C4-2B (cell line): ENCODE results near the gene SLC2A3.
"Not testable (repeated sequence)": the region's sequence is repeated elsewhere in the genome, so short reads cannot be mapped to it uniquely, and the experiment has no call there.

Source experiments
- H3K27ac ChIP-seq: fragments of 450-650 bp; 2 replicates; pipeline ENCODE4 v1.5.1; 2017
- ZFX ChIP-seq: fragments of 450-650 bp; IDR thresholded peaks from 2 replicates; pipeline ENCODE4 v1.6.1; 2017
- TF ChIP-seq, protein P1 (sequence below): fragments of 450-650 bp; conservative IDR thresholded peaks from 2 replicates; pipeline ENCODE4 v1.5.1; 2017; ENCODE audit warnings: mild to moderate bottlenecking

The SLC2A3 gene

DNA sequence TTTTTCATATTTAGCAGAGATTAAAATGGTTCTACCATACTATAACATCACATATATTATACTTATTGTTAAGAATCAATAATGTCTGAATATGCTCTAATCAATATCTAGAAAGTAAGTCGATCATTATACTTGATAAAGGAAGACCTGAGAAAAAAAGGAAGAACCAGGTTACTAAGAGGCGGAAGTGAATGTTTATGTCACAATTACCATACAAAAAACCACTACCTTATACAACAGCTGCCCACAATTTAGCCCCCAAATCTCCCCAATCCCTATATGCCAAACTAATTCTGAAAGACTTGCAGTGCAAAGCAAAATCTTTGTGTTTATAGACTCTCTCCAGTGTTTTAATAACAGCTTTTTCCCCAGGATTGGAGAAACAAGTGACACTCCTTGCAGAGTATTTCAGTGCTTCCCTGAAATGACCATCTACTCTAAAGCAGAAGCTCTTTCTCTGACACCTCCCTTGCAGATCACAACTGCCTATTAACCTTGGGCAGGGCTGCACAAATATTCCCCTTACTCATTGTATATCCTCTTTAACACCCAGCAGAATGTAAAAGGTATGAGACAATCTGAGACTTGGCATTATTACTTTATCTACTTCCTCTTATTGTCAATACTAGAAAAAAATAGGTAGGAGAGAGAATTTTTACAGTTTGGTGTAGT is 12.7 kb upstream of the SLC2A3 start:
- no peak for TF ChIP-seq ZFX
- TF ChIP-seq, protein P1, sequence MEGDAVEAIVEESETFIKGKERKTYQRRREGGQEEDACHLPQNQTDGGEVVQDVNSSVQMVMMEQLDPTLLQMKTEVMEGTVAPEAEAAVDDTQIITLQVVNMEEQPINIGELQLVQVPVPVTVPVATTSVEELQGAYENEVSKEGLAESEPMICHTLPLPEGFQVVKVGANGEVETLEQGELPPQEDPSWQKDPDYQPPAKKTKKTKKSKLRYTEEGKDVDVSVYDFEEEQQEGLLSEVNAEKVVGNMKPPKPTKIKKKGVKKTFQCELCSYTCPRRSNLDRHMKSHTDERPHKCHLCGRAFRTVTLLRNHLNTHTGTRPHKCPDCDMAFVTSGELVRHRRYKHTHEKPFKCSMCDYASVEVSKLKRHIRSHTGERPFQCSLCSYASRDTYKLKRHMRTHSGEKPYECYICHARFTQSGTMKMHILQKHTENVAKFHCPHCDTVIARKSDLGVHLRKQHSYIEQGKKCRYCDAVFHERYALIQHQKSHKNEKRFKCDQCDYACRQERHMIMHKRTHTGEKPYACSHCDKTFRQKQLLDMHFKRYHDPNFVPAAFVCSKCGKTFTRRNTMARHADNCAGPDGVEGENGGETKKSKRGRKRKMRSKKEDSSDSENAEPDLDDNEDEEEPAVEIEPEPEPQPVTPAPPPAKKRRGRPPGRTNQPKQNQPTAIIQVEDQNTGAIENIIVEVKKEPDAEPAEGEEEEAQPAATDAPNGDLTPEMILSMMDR, result no peak
- no peak overlapping the region for H3K27ac ChIP-seq

DNA sequence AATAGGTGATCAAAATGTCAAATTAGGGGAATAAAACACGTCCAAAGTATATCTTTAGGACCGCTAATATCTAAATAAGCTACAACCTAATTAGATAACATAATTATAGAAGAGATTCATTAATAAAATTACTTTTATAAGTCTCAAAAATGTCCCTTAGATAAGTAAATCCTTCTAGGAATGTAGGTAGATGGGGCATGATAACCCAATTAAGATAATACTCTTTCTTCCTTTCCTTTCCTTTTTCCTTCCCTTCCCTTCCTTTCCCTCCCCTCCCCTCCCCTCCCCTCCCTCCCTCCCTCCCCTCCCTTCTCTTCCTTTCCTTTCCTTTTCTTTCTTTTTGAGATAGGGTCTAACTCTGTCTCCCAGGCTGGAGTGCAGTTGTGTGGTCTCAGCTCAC is 11.0 kb upstream of the SLC2A3 start:
- TF ChIP-seq, protein P1, result no peak
- TF ChIP-seq ZFX, result no peak
- no peak overlapping the region for H3K27ac ChIP-seq

DNA sequence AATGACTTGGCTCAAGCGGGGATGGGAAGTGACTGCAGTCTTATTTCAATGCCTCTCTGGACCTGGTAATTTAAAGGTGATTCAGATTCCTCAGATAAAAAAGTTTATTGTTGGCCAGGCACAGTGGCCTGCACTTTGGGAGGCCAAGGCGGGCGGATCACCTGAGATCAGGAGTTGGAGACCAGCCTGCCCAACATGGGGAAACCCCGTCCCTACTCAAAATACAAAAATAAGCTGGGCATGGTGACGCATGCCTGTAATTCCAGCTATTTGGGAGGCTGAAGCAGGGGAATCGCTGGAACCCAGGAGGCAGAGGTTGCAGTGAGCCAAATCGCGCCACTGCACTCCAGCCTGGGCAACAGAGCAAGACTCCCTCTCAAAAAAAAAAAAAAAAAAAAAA is 8.8 kb upstream of the SLC2A3 start:
- not testable (repeated sequence) for H3K27ac ChIP-seq

DNA sequence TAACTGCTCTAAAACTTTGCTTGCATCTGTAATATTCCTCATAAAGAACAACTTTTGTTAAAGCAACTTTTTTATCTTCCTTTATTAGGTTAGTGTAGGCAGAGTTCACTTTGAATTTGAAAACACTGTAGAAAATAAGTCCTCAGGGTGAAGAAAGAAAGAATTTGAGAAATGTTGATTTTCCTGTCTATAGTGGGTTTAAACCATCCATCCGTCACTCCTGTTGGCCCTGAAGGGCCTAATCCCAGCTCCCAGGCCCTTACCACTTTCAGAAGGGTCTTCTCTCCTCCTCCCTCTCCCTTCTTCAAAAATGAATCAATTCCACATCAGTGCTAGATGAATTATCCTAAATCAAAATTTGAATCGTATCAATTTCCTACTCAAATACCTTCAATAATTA is 4.9 kb upstream of the SLC2A3 start:
- TF ChIP-seq ZFX, result no peak
- TF ChIP-seq, protein P1, result no peak
- H3K27ac ChIP-seq, result no peak overlapping the region

DNA sequence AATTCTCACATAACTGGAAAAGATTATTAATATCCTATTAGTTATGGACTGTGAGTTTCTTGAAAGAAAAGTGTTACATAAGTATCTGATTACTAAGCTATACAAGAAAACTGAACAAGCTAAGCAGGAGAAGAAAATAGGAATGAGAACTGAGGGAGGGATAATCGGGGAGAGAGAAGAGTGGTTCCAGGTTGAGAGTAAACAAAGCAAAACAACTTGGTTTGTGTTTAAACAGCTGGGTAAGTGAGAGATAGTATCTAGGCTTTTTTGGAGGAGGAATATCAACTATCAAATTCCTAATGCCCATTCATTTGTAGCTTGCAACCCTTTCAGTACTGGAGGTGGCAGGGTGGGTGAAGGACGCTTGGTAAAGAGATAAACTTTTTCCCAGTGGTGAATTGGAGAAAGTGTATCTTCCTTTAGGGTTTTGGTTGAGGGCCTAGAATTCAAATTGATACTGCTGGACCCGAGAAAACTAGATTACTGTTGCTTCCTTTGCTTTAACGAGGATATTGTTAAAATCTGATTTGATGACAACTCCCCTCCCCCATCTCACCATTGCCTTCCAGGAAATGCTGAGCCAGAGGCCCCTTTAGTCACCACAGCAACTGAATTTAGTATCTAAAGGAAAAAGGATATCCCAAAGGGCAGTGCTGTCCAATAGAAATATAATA is 2.0 kb upstream of the SLC2A3 start:
- H3K27ac ChIP-seq, result peak overlapping the region; percentile 64
- TF ChIP-seq ZFX, result no peak

DNA sequence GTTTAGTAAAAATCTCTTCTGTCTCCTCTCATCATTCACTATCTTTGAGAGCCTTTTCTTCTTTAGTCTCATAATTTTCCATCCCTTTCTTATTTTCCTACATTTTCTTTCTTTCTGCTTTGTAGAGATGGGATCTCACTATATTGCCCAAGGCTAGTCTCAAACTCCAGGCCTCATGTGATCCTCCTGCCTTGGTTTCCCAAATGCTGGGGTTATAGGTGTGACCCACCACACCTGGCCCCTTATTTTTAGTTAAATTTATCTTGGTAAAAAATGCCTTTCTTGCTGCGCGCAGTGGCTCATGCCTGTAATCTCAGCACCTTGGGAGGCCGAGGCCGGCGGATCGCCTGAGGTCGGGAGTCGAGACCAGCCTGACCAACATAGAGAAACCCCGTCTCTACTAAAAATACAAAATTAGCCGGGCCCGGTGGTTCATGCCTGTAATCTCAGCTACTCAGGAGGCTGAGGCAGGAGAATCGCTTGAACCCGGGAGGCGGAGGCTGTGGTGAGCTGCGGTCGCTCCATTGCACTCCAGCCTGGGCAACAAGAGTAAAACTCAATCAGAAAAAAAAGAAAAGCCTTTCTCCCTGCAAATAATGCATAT is 996 bp downstream of the SLC2A3 start:
- H3K27ac ChIP-seq, result no peak overlapping the region
- TF ChIP-seq ZFX, result no peak
- TF ChIP-seq, protein P1, result no peak

DNA sequence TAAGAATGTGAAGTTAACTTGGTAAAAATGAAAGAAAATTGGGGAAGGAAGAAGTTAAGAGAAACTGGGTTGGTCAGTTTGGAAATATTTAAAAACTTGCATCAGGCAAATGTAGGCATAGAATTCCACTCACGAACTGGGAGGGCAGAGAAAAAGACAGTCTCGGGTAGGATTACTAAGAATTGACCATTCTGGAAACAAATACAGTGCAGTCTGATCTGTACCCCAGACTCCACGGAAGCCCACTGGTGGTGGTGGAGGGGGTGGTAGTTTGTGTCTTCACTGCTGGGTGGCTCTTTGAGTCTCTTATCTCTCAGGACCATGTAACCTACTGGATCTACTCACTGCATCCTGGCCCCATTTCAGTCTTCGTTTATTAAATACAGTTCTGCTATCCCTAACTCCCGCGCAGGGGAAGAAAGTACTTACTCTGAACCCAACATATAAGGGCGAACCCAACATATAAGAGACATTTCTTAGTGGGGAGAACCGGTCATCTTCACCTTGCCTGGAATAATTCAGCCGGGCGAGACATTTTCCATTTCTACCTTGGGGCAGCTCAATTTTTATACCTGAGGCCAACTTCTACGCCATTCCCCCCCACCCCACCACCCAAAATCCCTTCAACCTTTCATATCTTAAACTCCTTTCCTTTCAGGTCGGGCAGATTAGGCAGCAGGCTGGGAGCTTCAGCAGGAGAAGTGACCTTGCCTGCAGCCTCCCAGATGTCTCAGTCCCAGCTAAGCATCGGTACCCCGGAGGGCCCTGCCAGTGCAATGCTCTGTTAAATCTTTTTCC is 1.7 kb downstream of the SLC2A3 start:
- no peak overlapping the region for H3K27ac ChIP-seq

More for the DNA sequence above, 1.7 kb downstream of the SLC2A3 start:
- TF ChIP-seq, protein P1, result no peak
- TF ChIP-seq ZFX, result no peak
